ENCODE results near the gene LRRC56. TPM values are rescaled to one million over a fixed set of nuclear protein-coding genes. Genes with fewer than 3 reads are reported as not detected.

LRRC56 gene
- total and polyA plus RNA-seq, 9 of the 15 experiments (the other 6 are each of a cell fraction or from before 2014, with no cell fraction given), result 0.03 to 4.5 (median 1.0) TPM; not detected in 1

DNA sequence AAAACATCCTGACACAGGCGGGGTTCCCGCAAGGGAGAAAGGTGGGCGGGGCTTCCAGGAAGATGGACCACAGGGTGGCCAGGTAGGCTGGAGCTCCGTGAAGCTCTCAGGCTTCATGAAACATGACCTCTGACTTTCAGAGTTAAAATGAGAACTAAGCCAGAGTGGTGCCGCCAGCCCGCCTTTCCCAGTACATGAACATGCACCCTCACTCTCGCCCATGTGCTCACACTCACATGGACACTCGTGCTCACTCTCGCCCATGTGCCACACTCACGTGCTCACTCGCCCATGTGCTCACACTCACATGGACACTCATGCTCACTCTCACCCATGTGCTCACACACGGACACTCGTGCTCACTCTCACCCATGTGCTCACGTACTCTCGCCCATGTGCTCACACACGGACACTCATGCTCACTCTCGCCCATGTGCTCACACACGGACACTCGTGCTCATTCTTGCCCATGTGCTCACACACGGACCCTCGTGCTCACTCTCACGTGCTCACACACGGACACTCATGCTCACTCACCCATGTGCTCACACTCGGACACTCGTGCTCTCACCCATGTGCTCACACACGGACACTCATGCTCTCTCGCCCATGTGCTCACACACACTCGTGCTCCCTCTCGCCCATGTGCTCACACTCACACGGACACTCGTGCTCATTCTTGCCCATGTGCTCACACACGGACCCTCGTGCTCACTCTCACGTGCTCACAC is 40.3 kb upstream of the LRRC56 start (continued):
- TF ChIP-seq, protein P1, sequence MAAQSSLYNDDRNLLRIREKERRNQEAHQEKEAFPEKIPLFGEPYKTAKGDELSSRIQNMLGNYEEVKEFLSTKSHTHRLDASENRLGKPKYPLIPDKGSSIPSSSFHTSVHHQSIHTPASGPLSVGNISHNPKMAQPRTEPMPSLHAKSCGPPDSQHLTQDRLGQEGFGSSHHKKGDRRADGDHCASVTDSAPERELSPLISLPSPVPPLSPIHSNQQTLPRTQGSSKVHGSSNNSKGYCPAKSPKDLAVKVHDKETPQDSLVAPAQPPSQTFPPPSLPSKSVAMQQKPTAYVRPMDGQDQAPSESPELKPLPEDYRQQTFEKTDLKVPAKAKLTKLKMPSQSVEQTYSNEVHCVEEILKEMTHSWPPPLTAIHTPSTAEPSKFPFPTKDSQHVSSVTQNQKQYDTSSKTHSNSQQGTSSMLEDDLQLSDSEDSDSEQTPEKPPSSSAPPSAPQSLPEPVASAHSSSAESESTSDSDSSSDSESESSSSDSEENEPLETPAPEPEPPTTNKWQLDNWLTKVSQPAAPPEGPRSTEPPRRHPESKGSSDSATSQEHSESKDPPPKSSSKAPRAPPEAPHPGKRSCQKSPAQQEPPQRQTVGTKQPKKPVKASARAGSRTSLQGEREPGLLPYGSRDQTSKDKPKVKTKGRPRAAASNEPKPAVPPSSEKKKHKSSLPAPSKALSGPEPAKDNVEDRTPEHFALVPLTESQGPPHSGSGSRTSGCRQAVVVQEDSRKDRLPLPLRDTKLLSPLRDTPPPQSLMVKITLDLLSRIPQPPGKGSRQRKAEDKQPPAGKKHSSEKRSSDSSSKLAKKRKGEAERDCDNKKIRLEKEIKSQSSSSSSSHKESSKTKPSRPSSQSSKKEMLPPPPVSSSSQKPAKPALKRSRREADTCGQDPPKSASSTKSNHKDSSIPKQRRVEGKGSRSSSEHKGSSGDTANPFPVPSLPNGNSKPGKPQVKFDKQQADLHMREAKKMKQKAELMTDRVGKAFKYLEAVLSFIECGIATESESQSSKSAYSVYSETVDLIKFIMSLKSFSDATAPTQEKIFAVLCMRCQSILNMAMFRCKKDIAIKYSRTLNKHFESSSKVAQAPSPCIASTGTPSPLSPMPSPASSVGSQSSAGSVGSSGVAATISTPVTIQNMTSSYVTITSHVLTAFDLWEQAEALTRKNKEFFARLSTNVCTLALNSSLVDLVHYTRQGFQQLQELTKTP (IDR thresholded peaks at IDR 0.05; ENCODE audit: low read depth in 1 of 2, partially characterized antibody in 2 of 2), result no peak
- TF ChIP-seq, protein P2, sequence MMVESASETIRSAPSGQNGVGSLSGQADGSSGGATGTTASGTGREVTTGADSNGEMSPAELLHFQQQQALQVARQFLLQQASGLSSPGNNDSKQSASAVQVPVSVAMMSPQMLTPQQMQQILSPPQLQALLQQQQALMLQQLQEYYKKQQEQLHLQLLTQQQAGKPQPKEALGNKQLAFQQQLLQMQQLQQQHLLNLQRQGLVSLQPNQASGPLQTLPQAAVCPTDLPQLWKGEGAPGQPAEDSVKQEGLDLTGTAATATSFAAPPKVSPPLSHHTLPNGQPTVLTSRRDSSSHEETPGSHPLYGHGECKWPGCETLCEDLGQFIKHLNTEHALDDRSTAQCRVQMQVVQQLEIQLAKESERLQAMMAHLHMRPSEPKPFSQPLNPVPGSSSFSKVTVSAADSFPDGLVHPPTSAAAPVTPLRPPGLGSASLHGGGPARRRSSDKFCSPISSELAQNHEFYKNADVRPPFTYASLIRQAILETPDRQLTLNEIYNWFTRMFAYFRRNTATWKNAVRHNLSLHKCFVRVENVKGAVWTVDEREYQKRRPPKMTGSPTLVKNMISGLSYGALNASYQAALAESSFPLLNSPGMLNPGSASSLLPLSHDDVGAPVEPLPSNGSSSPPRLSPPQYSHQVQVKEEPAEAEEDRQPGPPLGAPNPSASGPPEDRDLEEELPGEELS (CRISPR knock-in tag; IDR thresholded peaks at IDR 0.05; ENCODE audit: borderline replicate concordance), result peak; percentile 81; the same call in 1 of the 2 replicates
- TF ChIP-seq, protein P3, sequence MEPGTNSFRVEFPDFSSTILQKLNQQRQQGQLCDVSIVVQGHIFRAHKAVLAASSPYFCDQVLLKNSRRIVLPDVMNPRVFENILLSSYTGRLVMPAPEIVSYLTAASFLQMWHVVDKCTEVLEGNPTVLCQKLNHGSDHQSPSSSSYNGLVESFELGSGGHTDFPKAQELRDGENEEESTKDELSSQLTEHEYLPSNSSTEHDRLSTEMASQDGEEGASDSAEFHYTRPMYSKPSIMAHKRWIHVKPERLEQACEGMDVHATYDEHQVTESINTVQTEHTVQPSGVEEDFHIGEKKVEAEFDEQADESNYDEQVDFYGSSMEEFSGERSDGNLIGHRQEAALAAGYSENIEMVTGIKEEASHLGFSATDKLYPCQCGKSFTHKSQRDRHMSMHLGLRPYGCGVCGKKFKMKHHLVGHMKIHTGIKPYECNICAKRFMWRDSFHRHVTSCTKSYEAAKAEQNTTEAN (CRISPR knock-in tag; IDR thresholded peaks at IDR 0.05), result peak; percentile 97
- TF ChIP-seq POLR2G (IDR thresholded peaks at IDR 0.05; ENCODE audit: low read depth, low read length) (peak; percentile 61), BRCA1 (IDR thresholded peaks at IDR 0.05) (no peak), BRCA1 (CRISPR knock-in tag; IDR thresholded peaks at IDR 0.05) (no peak), FIP1L1 (IDR thresholded peaks at IDR 0.05; ENCODE audit: low read depth, low read length, poor library complexity, severe bottlenecking) (no peak), SP2 (IDR thresholded peaks at IDR 0.05; ENCODE audit: extremely low read depth, low read depth, low read length, poor library complexity, severe bottlenecking) (no peak), MTF1 (CRISPR knock-in tag; IDR thresholded peaks at IDR 0.05; ENCODE audit: borderline replicate concordance) (no peak), SMC3 (conservative IDR thresholded peaks at IDR 0.05; ENCODE audit: insufficient read depth, low read depth, low read length) (no peak), CREM (IDR thresholded peaks at IDR 0.05; ENCODE audit: low read depth) (no peak), HEY1 (CRISPR knock-in tag; IDR thresholded peaks at IDR 0.05; ENCODE audit: borderline replicate concordance) (no peak), BMI1 (IDR thresholded peaks at IDR 0.05; ENCODE audit: low read length) (no peak), HNRNPK (IDR thresholded peaks at IDR 0.05; ENCODE audit: low read depth, low read length, poor library complexity, severe bottlenecking) (no peak), KAT2B (IDR thresholded peaks at IDR 0.05; ENCODE audit: low read depth, low read length) (no peak), SMAD2 (IDR thresholded peaks at IDR 0.05; ENCODE audit: low read depth, low read length) (no peak), ZNF143 (CRISPR knock-in tag; IDR thresholded peaks at IDR 0.05) (peak; percentile 26; the same call in 1 of the 2 replicates)
- TF ChIP-seq, protein P4, sequence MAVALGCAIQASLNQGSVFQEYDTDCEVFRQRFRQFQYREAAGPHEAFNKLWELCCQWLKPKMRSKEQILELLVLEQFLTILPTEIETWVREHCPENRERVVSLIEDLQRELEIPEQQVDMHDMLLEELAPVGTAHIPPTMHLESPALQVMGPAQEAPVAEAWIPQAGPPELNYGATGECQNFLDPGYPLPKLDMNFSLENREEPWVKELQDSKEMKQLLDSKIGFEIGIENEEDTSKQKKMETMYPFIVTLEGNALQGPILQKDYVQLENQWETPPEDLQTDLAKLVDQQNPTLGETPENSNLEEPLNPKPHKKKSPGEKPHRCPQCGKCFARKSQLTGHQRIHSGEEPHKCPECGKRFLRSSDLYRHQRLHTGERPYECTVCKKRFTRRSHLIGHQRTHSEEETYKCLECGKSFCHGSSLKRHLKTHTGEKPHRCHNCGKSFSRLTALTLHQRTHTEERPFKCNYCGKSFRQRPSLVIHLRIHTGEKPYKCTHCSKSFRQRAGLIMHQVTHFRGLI (CRISPR knock-in tag; IDR thresholded peaks at IDR 0.05), result no peak
